GM18526 (cell line): Measurements from ENCODE around the gene OTULIN.

ENCODE experiments used
- POLR2A ChIP-seq: IDR thresholded peaks from 3 replicates; pipeline ENCODE4 v1.6.1; 2011; ENCODE audit not compliant: insufficient read length; ENCODE audit errors: extremely low read depth

The OTULIN gene

GRCh38 chr5:14664270-14665100 lies at the start of gene OTULIN:
OTULIN (plus strand) TSS chr5:14664718; CDS start chr5:14664826, 108 bp downstream.
- TF ChIP-seq POLR2A = peak; percentile 86

DNA sequence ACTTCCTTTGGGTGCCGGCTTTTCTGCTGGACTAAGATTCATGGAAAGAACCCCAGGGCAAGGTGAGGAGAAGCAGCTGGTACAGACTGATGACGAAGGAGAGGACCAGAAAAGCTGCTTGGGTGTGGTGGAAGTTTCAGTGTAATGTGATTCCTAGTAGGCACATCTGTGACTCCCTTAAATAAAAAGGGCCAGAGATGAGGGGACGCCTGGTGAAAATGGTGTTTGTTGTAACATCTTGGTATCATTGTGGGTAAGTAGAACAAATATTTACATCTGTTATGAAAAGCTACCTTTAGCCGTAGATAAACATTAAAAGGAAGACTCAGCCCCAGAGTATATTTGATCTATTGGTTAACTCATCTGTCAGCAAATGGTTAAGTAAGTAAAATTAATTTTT lies 49.2 kb upstream of the OTULIN start:
- TF ChIP-seq POLR2A = no peak

GRCh38 chr5:14617441-14617840 lies 47.1 kb upstream of the OTULIN start:
- no peak for TF ChIP-seq POLR2A

- TF ChIP-seq POLR2A = no peak
These were observed 37.2 kb upstream of the OTULIN start for GRCh38 chr5:14627270-14627669.

DNA sequence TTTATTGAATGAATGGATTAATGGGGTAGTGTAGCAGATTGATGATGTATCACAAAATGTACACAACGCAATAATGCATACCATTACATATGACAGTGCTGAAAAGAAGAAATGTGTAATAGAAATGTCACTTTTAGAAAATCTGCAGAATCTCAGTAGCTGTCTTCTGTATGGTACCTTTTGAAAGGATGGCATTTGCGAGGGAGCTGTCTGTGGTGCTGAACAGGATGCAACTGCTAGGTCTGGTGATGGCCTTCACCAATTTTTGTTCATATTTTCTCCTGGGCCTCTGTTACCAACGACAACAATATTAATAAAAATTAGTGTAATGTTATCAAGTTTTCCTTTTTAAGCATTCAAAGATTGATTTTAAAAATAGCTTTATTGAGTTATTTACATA lies 36.2 kb upstream of the OTULIN start:
- TF ChIP-seq POLR2A = no peak

DNA sequence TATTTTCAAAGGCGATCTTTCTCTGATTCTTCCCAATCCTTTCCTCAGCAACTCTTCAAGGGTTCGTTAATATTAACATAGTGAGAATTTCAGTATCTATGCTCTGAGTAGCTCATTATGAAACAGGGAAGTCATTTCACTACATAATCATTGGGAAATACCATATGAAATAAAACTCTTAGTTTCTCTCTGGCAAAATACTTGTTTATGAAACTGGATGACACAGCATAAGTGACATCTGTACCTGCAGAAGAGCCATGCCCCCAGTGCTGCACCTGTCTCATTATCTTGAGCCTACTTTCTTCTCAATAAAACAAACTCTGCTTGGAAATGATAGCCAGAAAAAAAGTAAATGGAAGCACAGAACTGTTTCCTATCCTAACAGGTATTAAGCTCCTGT lies 33.8 kb upstream of the OTULIN start:
- TF ChIP-seq POLR2A = no peak

DNA sequence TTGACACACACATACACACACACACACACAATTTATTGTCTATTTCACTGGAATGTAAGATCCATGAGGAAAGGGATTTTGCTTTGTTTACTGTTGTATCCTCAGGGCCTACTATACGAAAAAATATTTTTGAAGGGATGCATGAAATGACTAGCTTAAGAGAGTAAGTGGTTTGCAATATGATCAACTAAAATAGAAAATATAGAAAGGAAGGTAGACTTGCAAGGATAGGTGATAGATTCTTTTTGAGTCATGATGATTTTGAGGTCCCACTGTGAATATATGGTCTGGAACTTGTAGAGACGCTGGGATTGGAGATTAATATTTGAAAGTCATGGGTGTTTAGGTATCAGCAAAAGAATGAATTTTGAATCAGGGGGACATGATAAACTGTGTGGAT lies 28.9 kb upstream of the OTULIN start:
- TF ChIP-seq POLR2A = no peak

- no peak for TF ChIP-seq POLR2A
These were observed 23.8 kb upstream of the OTULIN start for GRCh38 chr5:14640765-14641164.

GRCh38 chr5:14644623-14645237 lies 19.8 kb upstream of the OTULIN start:
- no peak for TF ChIP-seq POLR2A

GRCh38 chr5:14650052-14650451 lies 14.5 kb upstream of the OTULIN start:
- TF ChIP-seq POLR2A = no peak

- TF ChIP-seq POLR2A = no peak
These were observed 9.3 kb upstream of the OTULIN start for GRCh38 chr5:14655146-14655741.

- TF ChIP-seq POLR2A = no peak
These were observed 7.6 kb upstream of the OTULIN start for GRCh38 chr5:14656898-14657297.

GRCh38 chr5:14659821-14660607 lies 4.5 kb upstream of the OTULIN start:
- TF ChIP-seq POLR2A = no peak

DNA sequence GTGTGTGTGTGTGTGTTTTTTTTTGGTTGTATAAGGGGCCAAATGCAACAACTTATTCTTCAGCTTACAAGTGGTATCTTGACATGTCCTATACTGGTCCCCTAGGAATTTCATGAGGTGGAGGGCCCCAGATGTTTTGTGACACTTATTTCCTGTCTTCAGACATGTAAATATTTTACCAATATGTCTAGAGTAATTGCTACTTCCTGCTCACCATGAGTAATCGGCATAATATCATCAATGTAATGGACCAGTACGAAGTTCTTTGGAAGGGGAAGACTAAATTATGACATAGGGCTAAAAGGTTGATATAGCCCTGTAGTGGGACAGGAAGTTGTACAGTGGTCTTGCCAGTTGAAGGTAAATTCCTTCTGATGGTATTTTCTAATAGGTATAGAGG lies 3.7 kb upstream of the OTULIN start:
- TF ChIP-seq POLR2A = no peak

GRCh38 chr5:14662721-14663260 lies 1.7 kb upstream of the OTULIN start:
- no peak for TF ChIP-seq POLR2A
